Endodermal cell (in vitro differentiated cells): ENCODE measurements around the gene UNC5C. TPM values are rescaled to one million over a fixed set of nuclear protein-coding genes. Genes with fewer than 3 reads are reported as not detected.

Experiments
- DNase-seq: peaks from one replicate; pipeline ENCODE4 v3.0.0-alpha.2; 2017
- H3K27ac ChIP-seq: 2 replicates; pipeline ENCODE4 v1.5.1; 2013; ENCODE audit warnings: mild to moderate bottlenecking, low read depth, low read length, moderate library complexity
- H3K27me3 ChIP-seq: 2 replicates; pipeline ENCODE4 v1.6.1; 2013; ENCODE audit warnings: mild to moderate bottlenecking, low read length, moderate library complexity; ENCODE audit not compliant: insufficient read depth, control insufficient read depth, poor library complexity, severe bottlenecking
- H3K36me3 ChIP-seq: 2 replicates; pipeline ENCODE4 v1.7.0; 2013; ENCODE audit warnings: mild to moderate bottlenecking, low read length, moderate library complexity; ENCODE audit not compliant: control insufficient read depth, insufficient read depth
- H3K4me1 ChIP-seq: one replicate; pipeline ENCODE4 v1.7.0; 2013; ENCODE audit warnings: low read length; ENCODE audit not compliant: control insufficient read depth, insufficient read depth
- H3K4me3 ChIP-seq: 2 replicates; pipeline ENCODE4 v1.5.1; 2013; ENCODE audit warnings: mild to moderate bottlenecking, low read length, moderate library complexity
- H3K9ac ChIP-seq: 2 replicates; pipeline ENCODE4 v1.6.1; 2013; ENCODE audit warnings: mild to moderate bottlenecking, low read length, moderate library complexity; ENCODE audit not compliant: poor library complexity, severe bottlenecking; ENCODE audit errors: extremely low read depth
- H3K9me3 ChIP-seq: 2 replicates; pipeline ENCODE4 v1.6.1; 2013; ENCODE audit warnings: mild to moderate bottlenecking, low read length, moderate library complexity; ENCODE audit not compliant: control insufficient read depth
- H3K27ac Mint-ChIP-seq: 2 replicates; pipeline ENCODE4 v1.8.0; 2020; ENCODE audit warnings: mixed read lengths
- H3K27me3 Mint-ChIP-seq: 2 replicates; pipeline ENCODE4 v1.8.0; 2021; ENCODE audit warnings: mild to moderate bottlenecking, mixed read lengths; ENCODE audit not compliant: insufficient read depth
- H3K36me3 Mint-ChIP-seq: 2 replicates; pipeline ENCODE4 v1.8.0; 2020; ENCODE audit warnings: low read depth, mixed read lengths
- H3K4me1 Mint-ChIP-seq: 2 replicates; pipeline ENCODE4 v1.8.0; 2020; ENCODE audit warnings: mixed read lengths
- H3K4me3 Mint-ChIP-seq: 2 replicates; pipeline ENCODE4 v1.8.0; 2020; ENCODE audit warnings: mild to moderate bottlenecking, moderate library complexity, mixed read lengths
- H3K9me3 Mint-ChIP-seq: 2 replicates; pipeline ENCODE4 v1.8.0; 2020; ENCODE audit warnings: mild to moderate bottlenecking, mixed read lengths
- CTCF ChIP-seq: fragments of 200-600 bp; sonication (generic); conservative IDR thresholded peaks from 2 replicates; pipeline ENCODE4 v1.5.0; 2021; ENCODE audit warnings: antibody characterized with exemption, mild to moderate bottlenecking
- WGBS, 2 experiments: methylation state at CpG; one replicate each; pipeline versions ENCODE4 v1.1.5 to v1.1.7; 2013; ENCODE audit warnings: missing lambda C conversion rate in 2 of 2, mixed read lengths in 1 of 2; ENCODE audit not compliant: insufficient coverage in 1 of 2, insufficient read length in 1 of 2; 5-methylcytosine and 5-hydroxymethylcytosine counted together
- total RNA-seq, 2 donors: library from RNA; stranded (reverse); fragmentation: NEBNext Ultra II Directional in 1 of 2; extraction: Animal tissue kit (Norgen Biotek cat#: 25700) in 1 of 2; gene quantifications; 2 replicates in 1 of 2; 3 replicates in 1 of 2; pipeline ENCODE4 v1.2.1, GENCODE V29; 2021

UNC5C gene
- total RNA-seq, 2 donors from 2014 or later, result 2.0 to 7.2 TPM

DNA sequence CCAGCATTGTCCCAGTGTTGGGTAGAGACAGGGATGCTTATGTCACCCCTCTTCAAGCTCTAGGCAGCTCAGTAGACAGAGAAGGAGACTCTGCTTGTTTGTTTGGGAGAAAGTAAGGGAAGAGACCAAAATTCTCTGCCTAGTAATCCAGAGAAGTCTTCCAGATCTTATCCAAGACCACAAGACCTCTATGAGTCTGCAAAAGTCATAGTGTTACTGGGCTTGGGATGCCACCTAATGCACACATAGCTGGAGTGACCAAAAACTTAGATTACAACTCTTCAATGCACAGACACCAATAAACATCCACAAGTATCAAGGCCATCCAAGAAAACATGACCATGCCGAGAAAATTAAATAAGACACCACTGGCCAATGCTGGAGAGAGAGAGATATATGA lies 205.5 kb downstream of the UNC5C start:
- no peak for TF ChIP-seq CTCF
- Histone ChIP-seq H3K4me3 (no peak overlapping the region), H3K27ac (no peak overlapping the region), H3K9me3 (peaks cover 20% of the 10 kb centered on the region), H3K27me3 (no peaks in the 10 kb centered on the region), H3K9ac (no peak overlapping the region), H3K36me3 (no peaks in the 10 kb centered on the region), H3K4me1 (no peaks in the 10 kb centered on the region)
- peaks cover 7% of the 10 kb centered on the region for H3K36me3 Mint-ChIP-seq
- H3K4me1 Mint-ChIP-seq, result no peaks in the 10 kb centered on the region
- H3K9me3 Mint-ChIP-seq, result peaks cover 21% of the 10 kb centered on the region
- H3K27me3 Mint-ChIP-seq, result no peaks in the 10 kb centered on the region
- no peak overlapping the region for H3K4me3 Mint-ChIP-seq
- DNase-seq, result no peak
- 93% methylated on average over 1 of the region's 1 CpG; no CpG with 5 or more reads in 1 of the 2 experiments for WGBS, 2 experiments
- H3K27ac Mint-ChIP-seq, result no peak overlapping the region

- no peak for TF ChIP-seq CTCF
- H3K36me3 Mint-ChIP-seq, result no peaks in the 10 kb centered on the region
- no peak overlapping the region for H3K27ac Mint-ChIP-seq
- Histone ChIP-seq H3K4me3 (no peak overlapping the region), H3K9ac (no peak overlapping the region), H3K27me3 (no peaks in the 10 kb centered on the region), H3K36me3 (no peaks in the 10 kb centered on the region), H3K27ac (no peak overlapping the region), H3K9me3 (no peaks in the 10 kb centered on the region), H3K4me1 (no peaks in the 10 kb centered on the region)
- H3K9me3 Mint-ChIP-seq, result no peaks in the 10 kb centered on the region
- no peak overlapping the region for H3K4me3 Mint-ChIP-seq
- no peaks in the 10 kb centered on the region for H3K4me1 Mint-ChIP-seq
- no peaks in the 10 kb centered on the region for H3K27me3 Mint-ChIP-seq
- DNase-seq, result no peak
Observed at GRCh38 chr4:95340191-95340590, 208.6 kb downstream of the UNC5C start.

- Histone ChIP-seq H3K27ac (no peak overlapping the region), H3K36me3 (no peaks in the 10 kb centered on the region), H3K9me3 (peaks cover 5% of the 10 kb centered on the region), H3K4me3 (no peak overlapping the region), H3K9ac (no peak overlapping the region), H3K27me3 (no peaks in the 10 kb centered on the region), H3K4me1 (no peaks in the 10 kb centered on the region)
- H3K9me3 Mint-ChIP-seq, result peaks cover 12% of the 10 kb centered on the region
- no peak overlapping the region for H3K27ac Mint-ChIP-seq
- no peak overlapping the region for H3K4me3 Mint-ChIP-seq
- no peak for TF ChIP-seq CTCF
- H3K27me3 Mint-ChIP-seq, result no peaks in the 10 kb centered on the region
- DNase-seq, result no peak
- no peaks in the 10 kb centered on the region for H3K36me3 Mint-ChIP-seq
- WGBS, 2 experiments, result 88% methylated on average over 1 of the region's 1 CpG; no CpG with 5 or more reads in 1 of the 2 experiments
- H3K4me1 Mint-ChIP-seq, result no peaks in the 10 kb centered on the region
Observed at GRCh38 chr4:95325665-95326064, 223.1 kb downstream of the UNC5C start.
